PC-3 (cell line): ENCODE data around the gene MLST8. TPM values are rescaled to one million over a fixed set of nuclear protein-coding genes. Genes with fewer than 3 reads are reported as not detected.

Source experiments
- ATAC-seq: fragments of 200-7000 bp; cut with Tn5 transposase; 2 replicates; pipeline ENCODE4 v1.9.1; 2020; ENCODE audit warnings: mild to moderate bottlenecking, moderate library complexity
- BruUV-seq: library from RNA; stranded (reverse); fragments of 400-500 nt; replicated peaks from 2 replicates; lab custom pipeline; 2021; lab: Mats Ljungman, UMichigan
- CTCF ChIA-PET: fragments of 300-600 bp; sonication (Branson Sonifier 250); formaldehyde crosslinking; loops from one replicate; lab custom pipeline; 2022; ENCODE audit warnings: antibody characterized with exemption; lab: Charles Lee
- POLR2A ChIA-PET: fragments of 300-600 bp; sonication (Branson Sonifier 250); formaldehyde crosslinking; loops from one replicate; lab custom pipeline; 2022; ENCODE audit warnings: antibody characterized with exemption; ENCODE audit not compliant: unreplicated experiment; lab: Charles Lee
- DNase-seq: peaks from one replicate; pipeline ENCODE4 v3.0.0-alpha.2; 2015
- H2AFZ ChIP-seq: fragments of 300-600 bp; sonication (generic); 2 replicates; pipeline ENCODE4 v1.6.0; 2016; ENCODE audit warnings: antibody characterized with exemption, low read length
- H3F3A ChIP-seq: fragments of 300-600 bp; sonication (generic); one replicate; pipeline ENCODE4 v1.6.0; 2017; ENCODE audit warnings: antibody characterized with exemption, low read length, control low read depth, mild to moderate bottlenecking; ENCODE audit not compliant: unreplicated experiment
- H3K27ac ChIP-seq: fragments of 300-600 bp; sonication (generic); 2 replicates; pipeline ENCODE4 v1.5.1; 2016; ENCODE audit warnings: mild to moderate bottlenecking, low read length
- H3K27me3 ChIP-seq: fragments of 300-600 bp; sonication (generic); 2 replicates; pipeline ENCODE4 v1.6.1; 2016; ENCODE audit warnings: low read length, mixed read lengths
- H3K36me3 ChIP-seq: fragments of 300-600 bp; sonication (generic); 2 replicates; pipeline ENCODE4 v1.6.1; 2016; ENCODE audit warnings: low read depth, mixed run types, low read length, mixed read lengths
- H3K4me1 ChIP-seq: fragments of 300-600 bp; sonication (generic); 2 replicates; pipeline ENCODE4 v1.5.1; 2016; ENCODE audit warnings: low read length; ENCODE audit not compliant: insufficient read depth
- H3K4me2 ChIP-seq: fragments of 300-600 bp; sonication (generic); 2 replicates; pipeline ENCODE4 v1.6.0; 2016; ENCODE audit warnings: low read length
- H3K4me3 ChIP-seq: fragments of 300-600 bp; sonication (generic); 2 replicates; pipeline ENCODE4 v1.5.1; 2016; ENCODE audit warnings: mild to moderate bottlenecking, low read length, mixed read lengths
- H3K79me2 ChIP-seq: fragments of 300-600 bp; sonication (generic); 2 replicates; pipeline ENCODE4 v1.6.1; 2017; ENCODE audit warnings: low read length, mixed read lengths
- H3K9ac ChIP-seq: fragments of 300-600 bp; sonication (generic); 2 replicates; pipeline ENCODE4 v1.6.0; 2016; ENCODE audit warnings: mild to moderate bottlenecking, low read length
- H3K9me2 ChIP-seq: fragments of 300-600 bp; sonication (generic); replicated peaks from 2 replicates; pipeline ENCODE4 v1.6.1; 2016; ENCODE audit warnings: mixed run types, low read length, mixed read lengths
- H3K9me3 ChIP-seq: fragments of 300-600 bp; sonication (generic); 2 replicates; pipeline ENCODE4 v1.6.1; 2016; ENCODE audit warnings: low read length, mixed read lengths
- H4K20me1 ChIP-seq: fragments of 300-600 bp; sonication (generic); 2 replicates; pipeline ENCODE4 v1.6.1; 2016; ENCODE audit warnings: low read length, mixed read lengths
- EZH2 ChIP-seq: fragments of 300-600 bp; sonication (generic); IDR thresholded peaks from one replicate; pipeline ENCODE4 v1.6.1; 2017; ENCODE audit warnings: antibody characterized with exemption, mild to moderate bottlenecking, low read length; ENCODE audit not compliant: unreplicated experiment
- EZH2phosphoT487 ChIP-seq: fragments of 300-600 bp; sonication (generic); IDR thresholded peaks from 2 replicates; pipeline ENCODE4 v1.6.1; 2018; ENCODE audit warnings: mild to moderate bottlenecking, antibody characterized with exemption, low read length, borderline replicate concordance
- intact Hi-C: fragments of 100-400 bp; cut with micrococcal nuclease; formaldehyde crosslinking; loops from 2 replicates; pipeline ENCODE4 v1.9.0; 2023
- total RNA-seq: library from RNA; depleted of rRNA; stranded (reverse); fragments of >200 nt; gene quantifications from 2 replicates; pipeline ENCODE4 v1.2.3, GENCODE V29; 2014
- TF ChIP-seq, protein P1 (sequence below): fragments of 300-600 bp; sonication (generic); conservative IDR thresholded peaks from 2 replicates; pipeline ENCODE4 v1.5.1; 2017; ENCODE audit warnings: antibody characterized with exemption, low read depth, mild to moderate bottlenecking, low read length

MLST8 gene
- total RNA-seq, 1 experiment from 2014 or later: 63.3 TPM

GRCh38 chr16:2161911-2162310 is 43.3 kb upstream of the MLST8 start:
- Histone ChIP-seq H3K9ac (no peak overlapping the region), H3K9me3 (no peaks in the 10 kb centered on the region), H3K27me3 (no peaks in the 10 kb centered on the region), H3K36me3 (no peaks in the 10 kb centered on the region), H3K4me2 (peak overlapping the region; percentile 73; the same call in 1 of the 2 replicates), H3K4me1 (peaks cover 29% of the 10 kb centered on the region), H4K20me1 (no peaks in the 10 kb centered on the region), H3F3A (no peaks in the 10 kb centered on the region), H3K9me2 (no peaks in the 10 kb centered on the region), H3K27ac (peak overlapping the region; percentile 86), H2AFZ (no peak overlapping the region), H3K4me3 (no peak overlapping the region), H3K79me2 (peaks cover 54% of the 10 kb centered on the region)
- CTCF ChIA-PET: interaction anchor here (0.5 kb wide), 1 partner anchor 60 kb away, joined by 3 read pairs; no protein-coding TSS in a partner anchor
- TF ChIP-seq, protein P1, sequence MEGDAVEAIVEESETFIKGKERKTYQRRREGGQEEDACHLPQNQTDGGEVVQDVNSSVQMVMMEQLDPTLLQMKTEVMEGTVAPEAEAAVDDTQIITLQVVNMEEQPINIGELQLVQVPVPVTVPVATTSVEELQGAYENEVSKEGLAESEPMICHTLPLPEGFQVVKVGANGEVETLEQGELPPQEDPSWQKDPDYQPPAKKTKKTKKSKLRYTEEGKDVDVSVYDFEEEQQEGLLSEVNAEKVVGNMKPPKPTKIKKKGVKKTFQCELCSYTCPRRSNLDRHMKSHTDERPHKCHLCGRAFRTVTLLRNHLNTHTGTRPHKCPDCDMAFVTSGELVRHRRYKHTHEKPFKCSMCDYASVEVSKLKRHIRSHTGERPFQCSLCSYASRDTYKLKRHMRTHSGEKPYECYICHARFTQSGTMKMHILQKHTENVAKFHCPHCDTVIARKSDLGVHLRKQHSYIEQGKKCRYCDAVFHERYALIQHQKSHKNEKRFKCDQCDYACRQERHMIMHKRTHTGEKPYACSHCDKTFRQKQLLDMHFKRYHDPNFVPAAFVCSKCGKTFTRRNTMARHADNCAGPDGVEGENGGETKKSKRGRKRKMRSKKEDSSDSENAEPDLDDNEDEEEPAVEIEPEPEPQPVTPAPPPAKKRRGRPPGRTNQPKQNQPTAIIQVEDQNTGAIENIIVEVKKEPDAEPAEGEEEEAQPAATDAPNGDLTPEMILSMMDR: no peak
- intact Hi-C loops: no loop called here
- POLR2A ChIA-PET: no interaction called here
- DNase-seq (no peak), ATAC-seq (no peak)
- BruUV-seq: no TSS peak

- no TSS peak for BruUV-seq
- peaks cover 46% of the 10 kb centered on the region for H3K79me2 ChIP-seq
- intact Hi-C loops: no loop called here
- TF ChIP-seq, protein P1: no peak
- DNase-seq: peak; percentile 49
- ATAC-seq: peak; percentile 63
- H3K9me2 ChIP-seq: no peaks in the 10 kb centered on the region
- no peaks in the 10 kb centered on the region for H3K27me3 ChIP-seq
- peak overlapping the region; percentile 86 for H3K27ac ChIP-seq
- peak overlapping the region; percentile 73 for H3K4me2 ChIP-seq
- no peaks in the 10 kb centered on the region for H3F3A ChIP-seq
- POLR2A ChIA-PET: no interaction called here
- peaks cover 22% of the 10 kb centered on the region for H3K4me1 ChIP-seq
- no peaks in the 10 kb centered on the region for H4K20me1 ChIP-seq
- no peaks in the 10 kb centered on the region for H3K36me3 ChIP-seq
- H3K4me3 ChIP-seq: peak overlapping the region; percentile 49; the same call in 1 of the 2 replicates
- no peak overlapping the region for H2AFZ ChIP-seq
- CTCF ChIA-PET: interaction anchor here (0.5 to 0.9 kb wide), 2 partner anchors 59 to 89 kb away, joined by 3 read pairs; partner anchors contain the start of gene ECI1
- no peaks in the 10 kb centered on the region for H3K9me3 ChIP-seq
- peak overlapping the region; percentile 59 for H3K9ac ChIP-seq
Observed at GRCh38 chr16:2162676-2163118, 42.6 kb upstream of the MLST8 start.

- POLR2A ChIA-PET: no interaction called here
- H3K9ac ChIP-seq: peak overlapping the region; percentile 59
- H3K4me3 ChIP-seq: peak overlapping the region; percentile 49; the same call in 1 of the 2 replicates
- H2AFZ ChIP-seq: no peak overlapping the region
- CTCF ChIA-PET: interaction anchor here (0.9 kb wide), 1 partner anchor 88 kb away, joined by 3 read pairs; the partner anchor contains the start of gene ECI1
- no TSS peak for BruUV-seq
- H3K36me3 ChIP-seq: no peaks in the 10 kb centered on the region
- ATAC-seq (peak; percentile 93), DNase-seq (peak; percentile 81)
- H3K27ac ChIP-seq: peak overlapping the region; percentile 86
- peaks cover 40% of the 10 kb centered on the region for H3K79me2 ChIP-seq
- no peaks in the 10 kb centered on the region for H4K20me1 ChIP-seq
- H3F3A ChIP-seq: no peaks in the 10 kb centered on the region
- no peaks in the 10 kb centered on the region for H3K27me3 ChIP-seq
- no peaks in the 10 kb centered on the region for H3K9me2 ChIP-seq
- peaks cover 22% of the 10 kb centered on the region for H3K4me1 ChIP-seq
- H3K4me2 ChIP-seq: peak overlapping the region; percentile 73
- intact Hi-C loops: no loop called here
- H3K9me3 ChIP-seq: no peaks in the 10 kb centered on the region
- TF ChIP-seq EZH2: no peak
- TF ChIP-seq EZH2phosphoT487: no peak; the same call in 1 of the 2 replicates
- TF ChIP-seq, protein P1: no peak
Observed at GRCh38 chr16:2163211-2163881, 41.9 kb upstream of the MLST8 start.
